HG02938 (cell line): Measurements from ENCODE around the gene HRCT1.

ENCODE experiments used
- ATAC-seq: cut with Tn5 transposase; IDR thresholded peaks from one replicate; pipeline ENCODE4 v1.9.1; 2021; ENCODE audit warnings: mild to moderate bottlenecking, moderate library complexity; ENCODE audit not compliant: unreplicated experiment

The HRCT1 gene

DNA sequence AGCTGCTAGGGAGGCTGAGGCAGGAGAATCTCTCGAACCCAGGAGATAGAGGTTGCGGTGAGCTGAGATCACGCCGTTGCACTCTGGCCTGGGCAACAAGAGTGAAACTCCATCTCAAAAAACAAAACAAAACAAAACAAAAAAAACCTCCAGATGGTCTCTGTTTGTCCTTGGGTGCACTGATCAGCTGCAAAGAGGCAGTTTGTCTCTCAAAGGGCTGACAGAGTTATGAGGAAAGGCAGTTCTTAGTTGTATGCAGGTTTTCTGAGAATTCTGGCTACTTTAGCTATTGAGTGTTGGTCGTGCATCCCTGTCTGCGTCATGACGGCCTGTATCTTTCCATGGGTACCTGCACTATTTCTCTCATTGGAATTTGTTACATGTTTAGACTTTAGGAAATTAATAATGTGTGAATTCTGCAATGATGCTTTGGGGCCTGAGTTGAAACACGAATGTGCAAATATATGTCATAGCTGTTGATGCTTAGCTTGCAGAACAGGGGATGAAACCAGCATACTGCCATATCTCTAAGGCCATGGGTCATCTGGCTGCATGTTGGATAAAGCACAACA lies 33.8 kb downstream of the HRCT1 start:
- no peak for ATAC-seq

DNA sequence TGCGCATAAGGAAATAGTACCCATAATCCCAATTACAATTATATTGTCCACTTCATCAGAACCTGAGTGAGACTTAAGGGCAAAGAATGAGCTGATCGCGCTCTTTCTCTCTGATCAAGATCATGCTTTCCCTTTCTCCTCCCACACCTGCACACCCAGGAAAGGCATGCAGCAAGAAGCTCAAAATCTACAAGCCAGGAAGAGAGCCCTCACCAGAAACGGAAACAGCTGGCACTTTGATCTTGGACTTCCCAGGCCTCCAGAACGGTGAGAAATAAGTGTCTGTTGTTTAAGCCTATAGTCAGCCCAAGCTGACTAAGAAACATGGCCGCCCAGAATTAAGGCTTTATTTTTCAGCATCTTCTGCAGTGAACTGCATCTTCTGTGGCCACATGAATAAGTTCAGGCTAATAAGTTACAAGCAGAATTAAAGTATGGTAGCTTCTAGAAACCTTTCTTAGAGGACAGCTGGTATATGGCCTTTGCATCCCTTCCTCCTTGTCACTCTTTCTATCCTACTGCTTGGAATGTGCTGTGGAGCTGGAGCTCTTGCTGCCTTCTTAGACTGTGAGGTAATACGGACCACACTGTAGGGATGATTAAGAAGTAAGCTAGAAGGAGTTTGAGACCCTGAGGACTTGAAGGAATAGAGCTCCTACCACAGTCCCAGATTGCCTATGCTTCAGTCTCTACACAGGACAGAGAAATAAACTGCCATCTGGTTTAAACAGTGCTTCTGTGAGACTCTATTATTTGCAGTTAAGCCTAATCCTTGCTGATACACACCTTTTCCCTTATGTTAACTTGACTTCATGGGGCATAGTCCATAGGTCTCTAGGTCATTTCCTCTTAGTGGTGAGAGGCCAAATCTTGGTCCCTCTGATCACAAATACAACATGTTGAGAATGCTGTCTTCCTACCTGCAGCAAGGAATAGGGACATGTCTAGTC lies 34.7 kb downstream of the HRCT1 start:
- ATAC-seq = no peak

DNA sequence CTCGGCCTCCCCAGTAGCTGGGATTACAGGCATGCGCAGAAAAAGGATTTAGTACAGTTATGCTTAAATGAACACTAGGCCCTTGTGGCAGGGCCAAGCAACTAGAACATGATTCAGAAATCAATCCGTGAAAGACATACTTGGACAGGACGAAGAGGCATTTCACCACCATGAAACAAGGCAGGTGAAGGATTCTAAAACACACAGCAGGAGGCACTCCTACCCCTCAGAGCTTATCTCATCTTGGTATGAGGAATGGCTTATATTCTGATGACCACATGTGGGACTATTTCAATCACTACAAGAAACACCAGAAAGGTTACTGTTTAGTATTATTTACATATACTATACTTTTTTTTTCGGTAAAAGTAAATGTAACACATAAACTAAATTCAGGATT lies 36.3 kb downstream of the HRCT1 start:
- ATAC-seq = no peak

DNA sequence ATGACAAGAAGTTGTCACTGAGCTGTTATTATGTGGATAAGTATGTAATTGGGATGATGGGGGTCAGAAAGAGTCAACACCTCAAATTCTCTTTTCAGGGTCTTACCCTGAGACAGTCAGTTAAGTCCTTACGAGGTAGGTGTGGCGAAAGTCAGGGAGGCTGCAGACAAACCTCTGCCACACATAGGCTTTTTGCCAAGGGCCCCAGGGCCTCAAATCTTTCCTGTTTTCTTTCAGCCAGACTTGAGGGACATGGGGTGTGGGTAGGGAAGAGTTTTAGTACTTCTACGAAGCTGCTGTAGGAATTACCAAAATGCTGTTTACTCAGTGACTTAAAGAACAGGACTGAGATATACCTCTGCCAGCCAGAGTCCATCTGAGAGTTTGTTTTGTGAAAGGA lies 38.2 kb downstream of the HRCT1 start:
- ATAC-seq = no peak

DNA sequence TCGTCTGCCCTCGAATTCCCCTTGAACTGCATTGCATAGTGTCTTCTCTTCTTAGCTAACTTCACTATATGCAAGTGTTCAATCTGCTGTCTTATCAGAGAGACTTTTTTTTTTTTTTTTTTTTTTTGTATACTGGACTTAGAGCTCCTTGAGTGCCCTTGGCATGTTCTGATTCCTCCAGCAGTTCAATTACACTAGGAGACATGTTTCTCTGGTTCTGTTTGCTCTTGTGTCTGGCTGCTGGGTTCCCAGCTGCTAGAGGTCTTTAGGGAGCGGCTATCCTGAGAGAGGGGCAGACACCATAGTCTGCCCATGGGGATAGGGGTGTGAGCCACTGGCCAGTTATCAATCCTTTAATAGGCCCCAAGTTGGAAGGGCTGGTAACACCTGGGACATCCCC lies 38.8 kb downstream of the HRCT1 start:
- no peak for ATAC-seq

DNA sequence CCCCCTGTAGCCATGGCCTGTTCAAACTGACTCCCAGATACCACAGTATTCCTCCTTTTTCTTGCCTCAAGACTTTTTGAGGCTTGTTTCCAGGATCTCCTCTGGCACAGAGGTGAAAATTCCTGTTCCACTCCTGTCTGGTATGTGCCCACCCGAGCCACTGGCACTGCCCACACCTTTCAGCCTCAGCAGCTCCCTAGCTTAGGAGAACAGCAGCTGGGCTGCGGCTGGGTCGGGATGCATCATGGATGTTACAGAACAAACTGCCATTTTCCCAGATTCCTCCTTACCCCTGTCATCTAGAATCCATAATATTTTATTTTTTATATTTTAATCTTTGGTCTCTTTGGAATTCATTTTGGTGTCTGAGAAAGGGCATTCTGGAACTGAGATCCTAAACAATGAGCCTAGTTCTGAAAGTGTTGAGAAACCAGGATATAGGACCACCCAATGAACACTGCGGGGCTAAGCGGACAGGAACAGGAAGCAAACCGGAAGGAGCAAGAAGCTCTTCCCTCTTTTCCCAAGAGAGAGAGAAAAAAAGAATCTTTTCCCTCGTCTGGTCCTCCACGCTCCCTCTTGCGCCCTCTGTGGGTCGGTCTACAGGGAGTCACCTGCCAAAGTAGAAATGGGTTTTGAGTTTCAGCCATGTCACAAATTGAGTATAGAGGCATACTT lies 39.5 kb downstream of the HRCT1 start:
- no peak for ATAC-seq

DNA sequence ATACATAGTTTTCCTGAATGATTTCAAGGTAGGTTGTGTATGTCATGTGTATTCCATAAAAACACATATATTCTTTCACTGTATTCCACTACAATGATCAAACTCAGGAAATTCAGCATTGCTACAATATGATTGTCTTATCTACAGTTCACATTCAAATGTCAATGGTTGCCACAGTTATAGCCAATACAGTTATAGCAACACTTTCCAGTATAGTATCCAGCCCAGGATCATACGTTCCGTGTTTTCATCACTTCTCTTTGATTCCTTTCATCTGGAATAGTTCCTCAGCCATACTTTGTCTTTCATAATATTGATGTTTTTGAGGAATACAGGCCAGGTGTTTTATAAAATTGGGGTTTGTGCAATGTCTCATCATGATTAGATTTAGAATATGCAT lies 42.4 kb downstream of the HRCT1 start:
- no peak for ATAC-seq

DNA sequence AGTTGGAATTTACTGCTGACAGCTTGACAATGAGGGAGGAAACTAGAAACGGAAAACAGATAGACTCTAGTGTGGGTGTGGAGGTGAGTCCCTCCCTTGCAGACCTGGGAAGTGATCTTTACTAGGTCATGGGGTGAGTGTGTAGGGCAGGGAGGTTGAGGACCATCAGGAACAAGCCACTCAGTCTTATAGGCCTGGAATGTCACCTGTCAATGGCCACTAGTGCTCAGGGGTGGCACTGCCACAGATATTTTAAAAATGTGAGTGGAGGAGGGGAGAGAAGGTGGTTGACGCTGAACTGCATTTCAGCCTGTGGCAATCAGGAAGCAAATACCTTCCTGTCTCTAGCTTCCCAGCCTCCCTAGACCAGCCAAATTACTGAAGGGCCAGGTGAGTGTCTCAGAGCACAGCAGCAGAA lies 42.9 kb downstream of the HRCT1 start:
- no peak for ATAC-seq

DNA sequence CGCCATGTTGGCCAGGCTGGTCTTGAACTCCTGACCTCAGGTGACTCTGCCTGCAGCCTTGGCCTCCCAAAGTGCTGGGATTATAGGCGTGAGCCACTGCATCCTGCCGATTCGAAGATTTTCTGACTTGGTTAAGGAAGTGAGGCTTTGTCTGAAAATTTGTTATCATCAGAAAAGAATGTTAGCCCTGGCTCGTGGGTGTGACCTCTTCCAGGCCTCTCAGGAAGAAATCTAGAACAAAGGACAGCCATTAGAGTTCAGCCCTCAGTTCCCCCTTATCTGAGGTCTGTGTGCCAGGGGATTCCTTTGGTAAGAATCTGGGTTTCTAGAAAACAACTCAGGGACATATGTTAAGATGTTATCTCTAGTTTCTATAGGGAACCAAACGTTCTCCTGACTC lies 45.7 kb downstream of the HRCT1 start:
- no peak for ATAC-seq

DNA sequence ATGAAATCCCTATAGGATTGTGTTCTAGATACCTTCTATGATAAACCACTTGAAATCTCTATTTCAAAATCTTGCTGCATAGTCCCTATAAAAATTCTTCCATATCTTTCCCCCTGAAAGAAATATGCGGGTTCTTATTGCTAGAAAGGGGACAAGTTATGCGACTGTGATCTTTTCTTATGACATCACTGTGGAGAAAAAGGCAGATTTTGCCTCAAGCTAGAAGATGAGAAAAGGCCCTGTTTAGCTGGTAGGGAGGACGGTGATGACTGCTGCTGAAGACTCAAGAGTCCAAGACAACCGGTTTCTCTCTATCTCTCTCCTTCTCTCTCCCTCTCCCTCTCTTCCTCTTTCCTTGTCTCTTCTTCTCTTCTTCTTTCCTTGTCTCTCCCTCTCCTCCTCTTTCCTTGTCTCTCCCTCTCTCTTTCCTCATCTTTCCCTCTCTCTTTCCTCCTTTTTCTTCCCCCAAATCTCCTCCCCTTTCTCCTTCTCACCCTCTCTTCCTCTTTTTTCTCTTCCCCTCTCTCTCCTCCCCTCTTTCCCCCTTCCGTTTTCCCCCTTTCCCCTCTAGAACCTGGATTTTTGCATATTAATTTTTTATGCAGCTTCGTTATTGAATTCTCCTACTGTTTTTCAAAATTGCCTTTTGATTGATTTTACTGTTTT lies 46.7 kb downstream of the HRCT1 start:
- no peak for ATAC-seq

DNA sequence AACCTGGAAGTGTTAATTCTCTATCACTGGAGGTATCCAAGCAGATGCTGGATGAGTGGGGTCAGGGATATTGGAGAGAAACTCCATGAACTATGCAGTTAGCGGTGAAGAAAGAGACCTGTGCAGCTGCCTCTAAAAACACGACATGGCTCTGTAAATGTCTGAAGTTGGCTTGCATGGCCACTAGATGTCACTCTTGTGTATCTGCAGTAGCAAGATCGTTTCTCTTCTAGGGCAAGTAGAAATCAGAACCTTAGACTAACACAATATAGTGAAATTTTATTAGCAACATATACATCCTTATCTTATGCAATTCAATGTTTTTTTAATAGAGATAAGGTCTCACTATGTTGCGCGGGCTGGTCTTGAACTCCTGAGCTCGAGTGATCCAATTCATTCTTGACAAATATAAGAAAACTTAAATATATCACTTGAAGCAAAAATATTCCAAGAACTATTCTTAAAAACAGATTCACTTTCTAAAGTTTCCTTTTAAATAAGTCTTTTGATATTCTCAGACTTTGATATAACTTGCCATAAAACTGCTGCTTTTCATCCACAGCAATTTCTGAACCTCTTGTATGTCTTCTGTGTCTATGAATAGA lies 49.0 kb downstream of the HRCT1 start:
- ATAC-seq = no peak

DNA sequence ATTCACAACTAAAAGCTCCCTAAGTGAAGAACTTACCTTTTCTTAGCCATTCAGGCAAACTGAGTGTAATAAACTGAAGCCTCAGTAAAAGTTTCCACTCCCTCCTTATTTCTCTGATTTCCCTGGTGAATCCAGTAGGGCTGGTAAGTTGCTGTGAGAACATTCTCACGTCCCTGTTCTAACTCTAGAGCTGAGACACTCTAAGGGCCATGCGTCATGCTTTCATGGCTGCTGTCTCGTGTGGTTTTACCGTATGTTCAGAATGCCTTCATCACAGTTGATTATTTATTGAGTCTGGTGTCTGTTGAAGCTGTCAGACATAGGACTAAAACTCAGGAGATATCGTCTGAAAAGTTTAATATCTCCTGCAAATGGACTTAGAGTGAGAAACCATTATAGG lies 50.6 kb downstream of the HRCT1 start:
- ATAC-seq = no peak
